K562 treated with DMSO at 1 percent for 4 hours (cell line): ENCODE measurements around the gene POLQ. TPM values are rescaled to one million over a fixed set of nuclear protein-coding genes. Genes with fewer than 3 reads are reported as not detected.

Experiments
- total RNA-seq: library from RNA; unstranded; fragments of 300-600 nt; gene quantifications from 2 replicates; pipeline ENCODE4 v1.2.3, GENCODE V29; 2022; ENCODE audit not compliant: insufficient read depth

The POLQ gene
- 3.2 and 6.2 TPM in 2 replicates for total RNA-seq

DNA sequence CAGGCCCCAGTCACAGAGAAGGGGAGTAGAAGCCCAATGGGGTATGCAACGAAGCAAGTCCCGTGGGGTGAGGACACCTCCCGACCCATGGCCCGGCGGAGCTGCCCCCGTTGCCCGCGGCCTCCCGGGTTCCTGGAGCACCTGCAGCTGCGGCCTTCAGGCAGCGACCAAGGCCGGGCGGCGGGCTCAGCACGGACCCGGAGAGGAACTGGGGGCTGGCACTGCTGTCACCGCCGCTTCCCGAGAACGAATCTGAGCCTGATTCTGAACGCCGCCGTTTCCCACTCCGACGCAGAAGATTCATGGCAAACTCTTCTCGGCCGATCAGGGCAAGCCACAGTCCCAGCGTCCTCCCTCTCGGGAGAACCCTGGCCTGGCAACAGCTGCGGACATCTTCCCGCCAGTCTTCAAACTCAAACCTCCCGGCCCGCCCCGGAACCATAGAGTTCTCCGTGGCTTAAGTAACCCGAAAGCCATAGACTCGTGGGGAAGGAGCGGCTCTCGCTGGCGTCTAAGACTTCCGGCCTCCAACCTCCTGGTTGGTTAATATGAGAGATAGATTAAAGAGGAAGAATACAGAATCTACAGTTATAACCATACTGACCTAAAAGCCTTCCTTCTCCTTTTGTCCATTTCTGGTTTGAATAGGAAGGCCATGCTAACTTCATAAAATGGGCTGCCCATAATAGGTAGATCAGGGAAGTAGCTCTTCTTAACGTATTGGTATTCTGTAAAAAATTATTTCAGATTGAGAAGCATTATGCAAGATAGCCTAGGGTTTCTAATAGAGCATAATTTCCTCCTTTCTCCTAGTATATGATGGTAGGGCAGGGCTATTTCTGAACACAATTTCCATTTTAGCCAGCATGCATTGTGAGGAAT, at the start of gene POLQ:
POLQ (minus strand) TSS at position 415 of the 882 bp plus-strand sequence; CDS start at position 304, 111 bp downstream.

DNA sequence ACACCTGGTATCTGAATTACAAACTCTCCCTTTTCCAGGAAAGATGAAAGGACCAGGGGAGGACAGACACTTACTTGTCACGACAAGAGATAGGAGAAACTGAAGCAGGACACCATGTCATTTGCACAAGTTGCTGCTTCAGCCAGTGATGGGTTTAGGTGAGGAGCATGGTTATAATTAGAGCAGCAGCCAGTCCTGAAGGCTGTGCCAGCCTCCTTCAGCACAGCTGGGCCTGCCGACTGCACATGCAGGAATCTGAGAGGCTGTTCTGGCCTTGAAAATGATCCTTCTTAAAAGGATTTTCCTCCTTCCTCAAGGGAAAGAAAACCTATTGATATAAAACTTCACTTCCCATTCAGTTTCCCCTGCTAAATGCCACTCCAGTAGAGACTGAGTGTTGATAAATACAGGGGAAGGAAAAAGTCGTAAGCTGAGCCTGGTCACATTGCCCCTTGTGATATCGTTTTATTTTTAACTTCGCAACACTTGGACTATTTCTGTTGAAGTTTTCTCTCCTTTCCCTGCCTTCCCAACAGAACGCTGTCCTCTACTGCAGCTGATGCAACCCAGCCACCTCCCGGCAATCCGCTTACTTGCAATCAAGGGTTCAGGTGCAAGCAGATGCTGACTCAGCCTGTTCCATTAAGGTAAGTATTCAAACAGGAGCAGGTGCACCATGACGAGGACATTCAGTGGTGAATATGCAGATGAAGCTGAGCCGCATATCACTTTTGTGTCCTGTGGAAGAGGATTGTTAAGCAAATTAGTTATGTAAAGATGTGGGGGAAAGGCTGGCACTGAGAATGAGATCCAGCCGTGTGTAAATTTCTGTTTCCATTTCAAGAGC, 47.3 kb upstream of the POLQ start, which contains the start of gene FBXO40:
FBXO40 (plus strand) TSS at position 524 of the 847 bp plus-strand sequence. CDS start 27,197 bp downstream, outside the sequence.

DNA sequence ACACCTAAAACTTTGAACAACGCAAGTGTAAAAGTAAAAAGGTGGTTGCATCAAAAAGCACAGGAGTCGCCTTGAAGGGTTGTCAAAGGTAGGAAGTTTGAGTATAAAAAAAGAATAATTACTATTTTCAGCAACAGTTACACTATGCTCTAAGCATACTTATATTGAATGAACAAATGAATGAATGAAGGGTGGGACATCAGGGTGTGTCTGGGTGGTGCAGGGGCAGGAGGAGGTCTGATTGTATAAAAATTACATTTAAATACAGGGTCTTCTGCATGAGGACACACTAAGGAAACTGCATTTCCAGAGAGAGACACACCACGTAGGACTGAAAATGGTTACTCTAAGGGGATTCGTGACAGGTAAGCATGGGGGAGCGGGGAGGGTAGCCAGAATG, 21.9 kb upstream of the POLQ start, which contains the start of gene ARGFX:
ARGFX (plus strand) TSS at position 301 of the 400 bp plus-strand sequence. CDS start 2,765 bp downstream, outside the sequence.

Other genes starting within 250 kb of the POLQ start
- not detected in 2 replicates for gene ARGFX, start 22.0 kb upstream of the POLQ start, total RNA-seq
- gene FBXO40, start 47.4 kb upstream of the POLQ start, total RNA-seq, result not detected in 2 replicates
- gene HCLS1, start 114.9 kb upstream of the POLQ start, total RNA-seq, result 37.0 and 50.1 TPM in 2 replicates
- 12.4 and 13.7 TPM in 2 replicates for gene GOLGB1, start 203.8 kb upstream of the POLQ start, total RNA-seq